Lower leg skin (tissue), 4 donors: ENCODE measurements around the gene LEFTY2. TPM values are rescaled to one million over a fixed set of nuclear protein-coding genes. Genes with fewer than 3 reads are reported as not detected.

Experiments
- DNase-seq, 2 donors: peaks; one replicate each; pipeline ENCODE4 v3.0.0-alpha.2; 2019; ENCODE audit warnings: low spot score in 2 of 2
- H3K4me3 ChIP-seq: fragments of 200-600 bp; sonication (generic); 2 replicates; pipeline ENCODE4 v1.5.1; 2017; ENCODE audit warnings: mild to moderate bottlenecking, low read depth; ENCODE audit not compliant: poor library complexity, severe bottlenecking
- CTCF ChIP-seq, 3 donors: fragments of 450-650 bp; IDR thresholded peaks; one replicate each; pipeline ENCODE4 v1.5.1; 2016; ENCODE audit warnings: antibody characterized with exemption in 3 of 3, mild to moderate bottlenecking in 3 of 3, moderate library complexity in 2 of 3
- POLR2A ChIP-seq, 2 donors: fragments of 450-650 bp; IDR thresholded peaks; one replicate each; pipeline ENCODE4 v1.6.1; 2016 to 2017; ENCODE audit warnings: antibody characterized with exemption in 2 of 2, mild to moderate bottlenecking in 1 of 2, moderate library complexity in 1 of 2
- WGBS, 2 donors: methylation state at CpG; one replicate each; pipeline ENCODE4 v1.1.5; 2018; 5-methylcytosine and 5-hydroxymethylcytosine counted together
- intact Hi-C: fragments of 100-400 bp; cut with DNase I; formaldehyde crosslinking; loops from one replicate; pipeline ENCODE4 v1.15.0; 2023; ENCODE audit warnings: low total_unique reads
- total RNA-seq, 4 donors: library from RNA; depleted of rRNA; stranded (reverse); fragments of >200 nt; gene quantifications; one replicate each; pipeline ENCODE4 v1.1.0, GENCODE V29; 2016

LEFTY2 gene
- total RNA-seq, 4 donors from 2014 or later = 0.16 to 0.86 TPM; not detected in 2

GRCh38 chr1:225911191-225912130 is 29.6 kb downstream of the LEFTY2 start:
- TF ChIP-seq POLR2A (IDR thresholded peaks at IDR 0.05) = no peak
- peak in 1 of 3 donors; percentile 25 for TF ChIP-seq CTCF (IDR thresholded peaks at IDR 0.05)
- intact Hi-C loops = no loop called here
- H3K4me3 ChIP-seq = no peak overlapping the region
- peak in 1 of 2 donors; percentile 93 for DNase-seq
- 52 to 53% methylated on average over 51 to 53 of the region's 53 CpGs for WGBS, 2 donors

- WGBS, 2 donors = 95 to 100% methylated on average over 1 of the region's 1 CpG
Measured at GRCh38 chr1:225909477-225909876, 31.5 kb downstream of the LEFTY2 start.

GRCh38 chr1:225908773-225909172 is 32.2 kb downstream of the LEFTY2 start:
- 72 to 78% methylated on average over 2 of the region's 2 CpGs for WGBS, 2 donors
- TF ChIP-seq POLR2A (IDR thresholded peaks at IDR 0.05) (no peak), CTCF (IDR thresholded peaks at IDR 0.05) (no peak)
- intact Hi-C loops = no loop called here

More at GRCh38 chr1:225909477-225909876, 31.5 kb downstream of the LEFTY2 start:
- intact Hi-C loops = no loop called here
- H3K4me3 ChIP-seq = no peak overlapping the region
- no peak for TF ChIP-seq POLR2A (IDR thresholded peaks at IDR 0.05)
- TF ChIP-seq CTCF (IDR thresholded peaks at IDR 0.05) = no peak
- DNase-seq = no peak

GRCh38 chr1:225908013-225908640 is 32.9 kb downstream of the LEFTY2 start:
- H3K4me3 ChIP-seq = no peak overlapping the region
- WGBS, 2 donors = 63 to 82% methylated on average over 5 of the region's 5 CpGs
- TF ChIP-seq POLR2A (IDR thresholded peaks at IDR 0.05) = no peak
- TF ChIP-seq CTCF (IDR thresholded peaks at IDR 0.05) = no peak
- no peak for DNase-seq
- intact Hi-C loops = no loop called here

More at GRCh38 chr1:225908773-225909172, 32.2 kb downstream of the LEFTY2 start:
- DNase-seq = no peak
- H3K4me3 ChIP-seq = no peak overlapping the region

- 94 to 97% methylated on average over 6 to 7 of the region's 7 CpGs for WGBS, 2 donors
- intact Hi-C loops = no loop called here
- no peak for DNase-seq
- TF ChIP-seq POLR2A (IDR thresholded peaks at IDR 0.05) = no peak
- TF ChIP-seq CTCF (IDR thresholded peaks at IDR 0.05) = no peak
- no peak overlapping the region for H3K4me3 ChIP-seq
Measured at GRCh38 chr1:225907341-225907740, 33.7 kb downstream of the LEFTY2 start.
